ENCODE results near the gene YPEL3.

The YPEL3 gene

DNA sequence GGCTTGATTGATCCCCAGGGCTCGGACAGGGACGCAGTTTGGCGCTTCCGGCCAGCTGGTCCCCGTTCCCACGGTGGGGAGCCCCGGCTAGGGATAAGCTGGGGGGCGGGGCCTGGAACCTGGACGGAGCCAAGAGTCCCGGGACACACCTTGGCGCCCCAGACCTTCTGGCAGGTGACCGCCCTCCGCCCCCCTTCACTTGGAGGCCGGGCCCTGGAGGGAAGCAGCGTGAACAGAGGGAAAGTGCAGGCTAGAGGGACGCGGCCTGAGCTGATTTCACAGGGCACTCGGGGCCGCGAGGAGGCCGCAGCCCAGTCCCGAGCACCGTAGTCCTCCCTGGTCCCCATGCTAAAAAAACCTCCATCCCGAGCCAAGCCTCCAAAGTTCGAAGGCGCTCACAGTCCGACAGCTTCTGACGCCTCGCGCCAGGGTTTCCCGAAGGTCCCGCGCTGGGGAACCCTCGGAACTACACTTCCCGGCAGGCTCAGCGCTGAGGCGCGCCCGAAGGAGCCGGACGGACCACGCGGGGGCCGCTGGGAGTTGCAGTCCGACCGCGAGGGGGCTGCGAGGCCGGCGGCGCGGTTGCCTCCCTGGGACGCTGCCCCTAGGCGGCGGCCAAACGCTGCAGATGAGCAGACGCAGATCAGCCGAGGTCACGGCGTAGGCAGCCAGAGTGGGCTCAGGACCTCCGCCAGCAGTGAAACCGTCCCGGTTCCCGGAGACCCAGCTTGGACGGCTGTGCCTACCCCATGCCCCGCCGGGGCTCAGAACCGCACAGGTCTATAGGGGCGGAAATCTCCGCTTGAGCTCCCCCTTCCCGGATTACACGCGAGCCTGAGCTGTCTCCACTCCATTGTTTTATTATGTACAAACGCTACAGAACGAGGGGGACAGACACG is 4.3 kb downstream of the YPEL3 start, which contains the start of gene TBX6:
Gene TBX6 (minus strand): TSS at position 451 of the 899 bp plus-strand sequence. CDS start 731 bp downstream, outside the sequence.
- H3K9me3 ChIP-seq, result peaks cover 3% of the 10 kb centered on the region
- in situ Hi-C loops (cut with MboI; ENCODE audit: low sequenced_read_pairs), result loop anchor here (25.0 kb wide), 1 partner anchor 296 kb away; the partner anchor contains the start of genes SEPTIN1 and ZNF48
- peak within 1 kb of the TSS; percentile 40 for H3K4me3 ChIP-seq
- peak; percentile 92 to 95 for DNase-seq (ENCODE audit: low spot score in 2 of 2)
- H3K27me3 ChIP-seq (ENCODE audit: low read depth), result no peaks in the 10 kb centered on the region
- peaks cover 18% of the 10 kb centered on the region for H3K4me1 ChIP-seq
- H3K36me3 ChIP-seq (replicated peaks), result no peaks in the 10 kb centered on the region; the same call in 1 of the 2 replicates

GRCh38 chr16:30090610-30091331 is 5.2 kb downstream of the YPEL3 start:
- in situ Hi-C loops (cut with MboI; ENCODE audit: low sequenced_read_pairs), result loop anchor here (25.0 kb wide), 1 partner anchor 297 kb away; the partner anchor contains the start of genes SEPTIN1 and ZNF48
- H3K4me3 ChIP-seq, result no peak overlapping the region

GRCh38 chr16:30088832-30089624 is 7.0 kb downstream of the YPEL3 start:
- DNase-seq (ENCODE audit: low spot score in 2 of 2), result no peak
- no peaks in the 10 kb centered on the region for H3K9me3 ChIP-seq
- peaks cover 13% of the 10 kb centered on the region for H3K4me1 ChIP-seq
- H3K36me3 ChIP-seq (replicated peaks), result peaks cover 15% of the 10 kb centered on the region
- in situ Hi-C loops (cut with MboI; ENCODE audit: low sequenced_read_pairs), result loop anchor here (25.0 kb wide), 1 partner anchor 298 kb away; the partner anchor contains the start of genes SEPTIN1 and ZNF48
- H3K27me3 ChIP-seq (ENCODE audit: low read depth), result no peaks in the 10 kb centered on the region
- H3K4me3 ChIP-seq, result no peak overlapping the region

More at GRCh38 chr16:30090610-30091331, 5.2 kb downstream of the YPEL3 start:
- Histone ChIP-seq H3K36me3 (replicated peaks) (no peaks in the 10 kb centered on the region; the same call in 1 of the 2 replicates), H3K9me3 (no peaks in the 10 kb centered on the region), H3K27me3 (ENCODE audit: low read depth) (no peaks in the 10 kb centered on the region), H3K4me1 (peaks cover 15% of the 10 kb centered on the region)
- DNase-seq (ENCODE audit: low spot score in 2 of 2), result no peak

DNA sequence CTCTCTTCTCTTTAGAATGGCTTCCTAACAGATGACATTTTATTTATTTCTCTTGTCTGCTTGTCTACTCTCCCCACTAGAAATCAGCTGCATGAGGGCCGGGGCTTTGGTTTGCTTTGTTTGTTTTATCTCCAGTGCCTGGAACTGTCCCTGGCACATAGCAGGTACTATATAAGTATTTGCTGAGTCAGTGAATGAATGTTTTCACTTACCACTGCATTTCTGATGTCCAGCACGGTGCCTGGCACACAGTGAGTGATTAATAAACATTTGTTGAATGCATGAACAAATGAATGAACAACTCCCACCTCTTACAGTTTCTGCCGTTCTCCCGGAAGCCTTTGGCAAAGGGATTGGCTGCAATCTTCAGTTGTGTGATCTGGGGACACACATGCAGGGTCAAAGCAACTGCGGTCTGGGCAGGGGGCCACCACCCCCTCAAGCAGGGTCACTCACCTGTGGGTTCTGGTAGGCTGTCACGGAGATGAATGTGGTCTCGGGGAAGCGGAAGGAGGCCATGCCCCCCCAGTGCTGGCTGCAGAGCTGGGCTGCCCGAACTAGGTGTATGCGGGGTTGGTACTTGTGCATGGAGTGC is 7.7 kb downstream of the YPEL3 start:
- no peaks in the 10 kb centered on the region for H3K27me3 ChIP-seq (ENCODE audit: low read depth)
- H3K9me3 ChIP-seq, result no peaks in the 10 kb centered on the region
- no peak for DNase-seq (ENCODE audit: low spot score in 2 of 2)
- no peak overlapping the region for H3K4me3 ChIP-seq
- in situ Hi-C loops (cut with MboI; ENCODE audit: low sequenced_read_pairs), result loop anchor here (25.0 kb wide), 1 partner anchor 299 kb away; the partner anchor contains the start of genes SEPTIN1 and ZNF48
- H3K4me1 ChIP-seq, result peaks cover 13% of the 10 kb centered on the region
- peaks cover 22% of the 10 kb centered on the region for H3K36me3 ChIP-seq (replicated peaks)

GRCh38 chr16:30087181-30087898 is 8.7 kb downstream of the YPEL3 start:
- Histone ChIP-seq H3K4me3 (no peak overlapping the region), H3K9me3 (no peaks in the 10 kb centered on the region), H3K36me3 (replicated peaks) (peaks cover 32% of the 10 kb centered on the region), H3K27me3 (ENCODE audit: low read depth) (no peaks in the 10 kb centered on the region), H3K4me1 (peaks cover 7% of the 10 kb centered on the region)
- no peak for DNase-seq (ENCODE audit: low spot score in 2 of 2)
- in situ Hi-C loops (cut with MboI; ENCODE audit: low sequenced_read_pairs), result loop anchor here (25.0 kb wide), 1 partner anchor 300 kb away; the partner anchor contains the start of genes SEPTIN1 and ZNF48

DNA sequence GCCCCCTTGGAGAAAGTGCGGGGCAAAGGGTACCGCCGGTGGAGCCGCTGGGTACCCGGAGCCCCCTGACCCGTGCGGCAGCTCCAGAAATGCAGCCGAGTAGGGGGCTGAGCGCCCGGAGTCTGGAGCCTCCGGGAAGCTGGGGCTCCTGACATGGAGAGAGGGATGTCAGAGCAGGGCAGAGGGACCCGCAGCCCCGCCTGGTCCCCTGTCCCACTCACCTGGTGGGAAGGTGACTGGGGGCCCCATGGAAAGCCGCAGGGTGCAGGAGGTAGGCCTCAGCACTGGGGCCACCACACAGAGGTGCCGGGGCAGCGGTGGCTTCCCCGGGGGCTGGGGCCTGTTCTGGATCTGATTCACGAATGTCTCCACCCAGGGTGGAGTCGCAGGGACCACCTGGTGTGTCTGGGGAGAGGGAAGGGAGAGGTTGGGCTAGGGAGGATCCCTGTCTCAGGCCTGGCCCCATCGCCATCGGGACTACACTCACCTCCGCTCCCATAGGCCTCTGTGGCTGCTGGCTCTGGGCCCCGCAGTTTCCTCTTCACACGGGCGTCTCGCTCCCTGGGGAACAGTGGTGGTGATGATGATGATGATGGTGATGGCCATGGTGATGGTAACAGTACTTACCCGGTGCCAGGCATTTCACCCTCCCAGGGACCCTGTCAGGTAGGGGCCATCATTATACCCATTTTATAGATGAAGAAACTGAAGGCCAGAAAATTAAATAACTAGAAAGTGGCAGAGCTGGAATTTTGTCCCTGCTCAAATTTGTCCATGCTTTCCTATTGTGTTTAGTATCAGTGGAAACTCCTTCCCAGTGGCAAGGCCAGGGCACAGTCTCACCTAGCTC is 9.5 kb downstream of the YPEL3 start:
- H3K36me3 ChIP-seq (replicated peaks), result peaks cover 36% of the 10 kb centered on the region
- H3K9me3 ChIP-seq, result no peaks in the 10 kb centered on the region
- H3K27me3 ChIP-seq (ENCODE audit: low read depth), result no peaks in the 10 kb centered on the region
- DNase-seq (ENCODE audit: low spot score in 2 of 2), result no peak
- peaks cover 2% of the 10 kb centered on the region; the same call in 1 of the 2 replicates for H3K4me1 ChIP-seq
- in situ Hi-C loops (cut with MboI; ENCODE audit: low sequenced_read_pairs), result loop anchor here (25.0 kb wide), 1 partner anchor 301 kb away; the partner anchor contains the start of genes SEPTIN1 and ZNF48
- no peak overlapping the region for H3K4me3 ChIP-seq

- no peaks in the 10 kb centered on the region for H3K4me1 ChIP-seq
- peaks cover 43% of the 10 kb centered on the region for H3K36me3 ChIP-seq (replicated peaks)
- H3K27me3 ChIP-seq (ENCODE audit: low read depth), result no peaks in the 10 kb centered on the region
- in situ Hi-C loops (cut with MboI; ENCODE audit: low sequenced_read_pairs), result loop anchor here (25.0 kb wide), 1 partner anchor 301 kb away; the partner anchor contains the start of genes SEPTIN1 and ZNF48
- no peak overlapping the region for H3K4me3 ChIP-seq
- H3K9me3 ChIP-seq, result no peaks in the 10 kb centered on the region
- DNase-seq (ENCODE audit: low spot score in 2 of 2), result no peak
These were observed 10.2 kb downstream of the YPEL3 start for GRCh38 chr16:30085820-30086219.

GRCh38 chr16:30085247-30085646 is 10.8 kb downstream of the YPEL3 start:
- H3K4me1 ChIP-seq, result no peaks in the 10 kb centered on the region
- in situ Hi-C loops (cut with MboI; ENCODE audit: low sequenced_read_pairs), result loop anchor here (25.0 kb wide), 1 partner anchor 302 kb away; the partner anchor contains the start of genes SEPTIN1 and ZNF48
- H3K36me3 ChIP-seq (replicated peaks), result peaks cover 47% of the 10 kb centered on the region
- no peak for DNase-seq (ENCODE audit: low spot score in 2 of 2)
- H3K4me3 ChIP-seq, result no peak overlapping the region
- no peaks in the 10 kb centered on the region for H3K27me3 ChIP-seq (ENCODE audit: low read depth)
- H3K9me3 ChIP-seq, result no peaks in the 10 kb centered on the region

DNA sequence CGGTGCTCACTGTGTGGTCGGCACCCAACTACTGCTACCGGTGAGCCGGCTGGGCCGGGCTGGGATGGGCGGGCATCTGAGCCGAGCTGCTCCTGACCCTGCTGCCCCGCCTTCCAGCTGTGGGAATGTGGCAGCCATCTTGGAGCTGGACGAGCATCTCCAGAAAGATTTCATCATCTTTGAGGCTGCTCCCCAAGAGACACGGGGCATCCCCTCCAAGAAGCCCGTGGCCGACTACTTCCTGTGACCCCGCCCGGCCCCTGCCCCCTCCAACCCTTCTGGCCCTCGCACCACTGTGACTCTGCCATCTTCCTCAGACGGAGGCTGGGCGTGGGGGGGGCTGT is 11.2 kb downstream of the YPEL3 start:
- DNase-seq (ENCODE audit: low spot score in 2 of 2), result no peak
- no peaks in the 10 kb centered on the region for H3K4me1 ChIP-seq
- H3K27me3 ChIP-seq (ENCODE audit: low read depth), result no peaks in the 10 kb centered on the region
- in situ Hi-C loops (cut with MboI; ENCODE audit: low sequenced_read_pairs), result loop anchor here (25.0 kb wide), 1 partner anchor 303 kb away; the partner anchor contains the start of genes SEPTIN1 and ZNF48
- H3K36me3 ChIP-seq (replicated peaks), result peaks cover 51% of the 10 kb centered on the region
- no peak overlapping the region for H3K4me3 ChIP-seq
- no peaks in the 10 kb centered on the region for H3K9me3 ChIP-seq

DNA sequence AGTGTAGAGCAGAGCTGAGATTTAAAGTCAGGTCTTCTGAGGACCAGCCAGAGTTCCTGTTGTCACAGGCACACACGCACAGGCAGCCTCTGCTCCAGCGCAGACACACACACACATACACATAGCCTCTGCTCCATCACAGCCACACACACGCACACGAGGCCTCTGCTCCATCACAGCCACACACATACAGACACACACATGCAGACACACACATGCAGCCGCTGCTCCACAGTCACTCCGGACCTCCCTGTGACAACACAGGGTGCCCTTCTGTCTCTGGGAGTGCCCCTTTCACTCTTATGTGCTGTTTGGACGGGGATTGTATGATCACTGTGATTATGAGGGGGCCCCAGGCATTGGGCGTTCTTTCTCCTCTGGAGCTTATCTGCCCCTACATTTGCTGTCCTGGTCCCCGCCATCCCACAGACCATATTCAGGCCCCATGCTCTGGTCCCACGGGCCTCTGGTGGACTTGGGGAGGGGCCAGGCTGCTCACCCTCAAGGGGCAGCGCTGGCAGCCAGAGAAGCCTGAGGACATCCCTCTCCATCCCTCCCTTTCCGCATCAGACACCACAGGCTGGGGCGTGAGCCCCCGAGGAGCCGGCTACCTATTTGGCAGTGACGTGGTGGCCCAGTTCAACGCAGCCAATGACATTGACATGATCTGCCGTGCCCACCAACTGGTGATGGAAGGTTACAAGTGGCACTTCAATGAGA is 11.8 kb downstream of the YPEL3 start:
- in situ Hi-C loops (cut with MboI; ENCODE audit: low sequenced_read_pairs), result loop anchor here (25.0 kb wide), 1 partner anchor 303 kb away; the partner anchor contains the start of genes SEPTIN1 and ZNF48
- Histone ChIP-seq H3K9me3 (no peaks in the 10 kb centered on the region), H3K27me3 (ENCODE audit: low read depth) (no peaks in the 10 kb centered on the region), H3K4me3 (no peak overlapping the region), H3K4me1 (no peaks in the 10 kb centered on the region), H3K36me3 (replicated peaks) (peaks cover 57% of the 10 kb centered on the region)
- no peak for DNase-seq (ENCODE audit: low spot score in 2 of 2)
